ENCODE measurements around the gene GATA6. TPM values are rescaled to one million over a fixed set of nuclear protein-coding genes. Genes with fewer than 3 reads are reported as not detected.

GATA6 gene
- polyA plus RNA-seq, 1 of the 3 experiments (the other 2 are of a cell fraction): not detected

DNA sequence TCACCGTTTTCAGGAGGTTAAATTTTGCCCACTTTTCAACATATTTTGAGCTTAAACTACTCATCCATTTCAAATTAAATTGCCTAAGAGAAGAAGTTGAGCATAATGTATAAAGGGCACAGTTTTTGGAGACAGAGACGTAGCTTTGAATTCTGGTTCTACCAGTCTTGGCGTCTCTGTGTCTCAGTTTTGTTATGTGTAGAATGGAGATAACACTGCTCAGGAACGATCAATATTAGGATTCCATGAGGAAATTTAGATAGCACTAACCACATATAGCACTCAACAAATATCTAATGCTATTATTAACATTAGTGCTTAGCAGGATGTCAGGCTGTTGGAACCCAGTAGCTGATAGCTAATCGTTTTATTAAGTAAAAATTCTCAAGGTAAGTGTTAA is 40.4 kb upstream of the GATA6 start:
- no peaks in the 10 kb centered on the region for H3K4me1 ChIP-seq (ENCODE audit: control insufficient read depth in 1 of 2, insufficient read depth in 2 of 2, low read depth in 1 of 2, low read length in 1 of 2)
- H4K20me1 ChIP-seq (ENCODE audit: insufficient read depth): no peaks in the 10 kb centered on the region
- ChIA-PET POLR2A (no interaction called here), CTCF (interaction anchor here (1.0 kb wide), 1 partner anchor 15 kb away, joined by 4 read pairs; no protein-coding TSS in a partner anchor)
- H2AFZ ChIP-seq (ENCODE audit: low read depth): no peak overlapping the region
- H3F3A ChIP-seq (replicated peaks; ENCODE audit: insufficient read depth): no peaks in the 10 kb centered on the region
- no peaks in the 10 kb centered on the region for H3K9me2 ChIP-seq
- no peak overlapping the region for H3K9ac ChIP-seq
- H3K9me3 ChIP-seq: no peaks in the 10 kb centered on the region; the same call in 1 of the 2 replicates
- no peak for TF ChIP-seq TAF1 (IDR thresholded peaks at IDR 0.05; ENCODE audit: borderline replicate concordance, low read depth, low read length)
- TF ChIP-seq GATA2 (CRISPR knock-in tag; IDR thresholded peaks at IDR 0.05): no peak
- no peak for TF ChIP-seq RFX5 (IDR thresholded peaks at IDR 0.05; ENCODE audit: low read length)
- TF ChIP-seq RAD21 (IDR thresholded peaks at IDR 0.05; ENCODE audit: low read length): no peak
- TF ChIP-seq IRF3 (IDR thresholded peaks at IDR 0.05; ENCODE audit: low read depth, low read length): no peak
- no peak for TF ChIP-seq SMC3 (IDR thresholded peaks at IDR 0.05; ENCODE audit: low read depth, low read length)
- no peak for TF ChIP-seq USF1 (IDR thresholded peaks at IDR 0.05; ENCODE audit: borderline replicate concordance, low read depth)
- TF ChIP-seq MEF2A (IDR thresholded peaks at IDR 0.05; ENCODE audit: borderline replicate concordance, low read depth): no peak
- no peak for TF ChIP-seq NFIC (IDR thresholded peaks at IDR 0.05; ENCODE audit: borderline replicate concordance)
- no peak for TF ChIP-seq ELF1 (IDR thresholded peaks at IDR 0.05)
- TF ChIP-seq SIN3A (IDR thresholded peaks at IDR 0.05; ENCODE audit: borderline replicate concordance, low read depth, low read length): no peak
- no peak overlapping the region for H3K4me3 ChIP-seq (ENCODE audit: low read depth in 2 of 2, low read length in 1 of 2)
- no peaks in the 10 kb centered on the region for H3K36me3 ChIP-seq (replicated peaks in 1 of 2; ENCODE audit: control insufficient read depth in 1 of 2, insufficient read depth in 2 of 2, low read length in 1 of 2)
- H3K27me3 ChIP-seq (ENCODE audit: insufficient read depth): peaks cover 22% of the 10 kb centered on the region; the same call in 1 of the 2 replicates
- DNase-seq: no peak
- H3K27ac ChIP-seq (ENCODE audit: low read depth in 2 of 2, low read length in 1 of 2): no peak overlapping the region
- no peaks in the 10 kb centered on the region for H3K79me2 ChIP-seq (ENCODE audit: insufficient read depth)
- 17% methylated on average over 5 of the region's 5 CpGs for WGBS (ENCODE audit: low lambda C conversion rate)
- H3K4me2 ChIP-seq: no peak overlapping the region

- DNase-seq: no peak
- Histone ChIP-seq H3K36me3 (replicated peaks in 1 of 2; ENCODE audit: control insufficient read depth in 1 of 2, insufficient read depth in 2 of 2, low read length in 1 of 2) (no peaks in the 10 kb centered on the region), H3K9me2 (no peaks in the 10 kb centered on the region), H3F3A (replicated peaks; ENCODE audit: insufficient read depth) (no peaks in the 10 kb centered on the region), H3K4me2 (no peak overlapping the region), H3K4me3 (ENCODE audit: low read depth in 2 of 2, low read length in 1 of 2) (no peak overlapping the region), H2AFZ (ENCODE audit: low read depth) (no peak overlapping the region), H3K79me2 (ENCODE audit: insufficient read depth) (no peaks in the 10 kb centered on the region), H3K9ac (no peak overlapping the region), H4K20me1 (ENCODE audit: insufficient read depth) (no peaks in the 10 kb centered on the region), H3K9me3 (no peaks in the 10 kb centered on the region; the same call in 1 of the 2 replicates), H3K27ac (ENCODE audit: low read depth in 2 of 2, low read length in 1 of 2) (no peak overlapping the region), H3K4me1 (ENCODE audit: control insufficient read depth in 1 of 2, insufficient read depth in 2 of 2, low read depth in 1 of 2, low read length in 1 of 2) (no peaks in the 10 kb centered on the region), H3K27me3 (ENCODE audit: insufficient read depth) (peaks cover 17% of the 10 kb centered on the region)
- CTCF ChIA-PET: no interaction called here
- WGBS (ENCODE audit: low lambda C conversion rate): 0% methylated on average over 1 of the region's 1 CpG
- TF ChIP-seq MXI1 (IDR thresholded peaks at IDR 0.05; ENCODE audit: low read depth, low read length) (no peak), FOXJ3 (CRISPR knock-in tag; IDR thresholded peaks at IDR 0.05) (no peak), NRF1 (IDR thresholded peaks at IDR 0.05; ENCODE audit: low read depth, low read length) (no peak), TAF1 (IDR thresholded peaks at IDR 0.05; ENCODE audit: borderline replicate concordance, low read depth, low read length) (no peak), PBX3 (IDR thresholded peaks at IDR 0.05) (no peak), NFIC (IDR thresholded peaks at IDR 0.05; ENCODE audit: borderline replicate concordance) (no peak), EZH2phosphoT487 (IDR thresholded peaks at IDR 0.05; ENCODE audit: borderline replicate concordance, low read depth) (no peak), FOSL2 (IDR thresholded peaks at IDR 0.05; ENCODE audit: borderline replicate concordance, low read depth) (no peak)
- POLR2A ChIA-PET: no interaction called here
Observed at GRCh38 chr18:22129778-22130177, 39.6 kb upstream of the GATA6 start.

Data from SK-N-SH (cell line).